Prostate gland (tissue), 2 donors: ENCODE measurements around the gene VPS13D. TPM values are rescaled to one million over a fixed set of nuclear protein-coding genes. Genes with fewer than 3 reads are reported as not detected.

Experiments
- DNase-seq: peaks from one replicate; pipeline ENCODE4 v3.0.0-alpha.2; 2019; ENCODE audit warnings: low spot score
- H3K27ac ChIP-seq, 2 donors: fragments of 200-600 bp; sonication (generic); 2 replicates each; pipeline ENCODE4 v1.5.1; 2017 to 2019
- H3K27me3 ChIP-seq: fragments of 200-600 bp; sonication (generic); replicated peaks from 2 replicates; pipeline ENCODE4 v1.5.1; 2019; ENCODE audit not compliant: insufficient read depth
- H3K36me3 ChIP-seq, 2 donors: fragments of 200-600 bp; sonication (generic); 1 replicate in 1 of 2; 2 replicates in 1 of 2; pipeline versions ENCODE4 v1.5.1 to v1.8.1; 2017 to 2019
- H3K4me1 ChIP-seq: fragments of 200-600 bp; sonication (generic); replicated peaks from 2 replicates; pipeline ENCODE4 v1.5.1; 2019
- H3K4me3 ChIP-seq, 2 donors: fragments of 200-600 bp; sonication (generic); 2 replicates each; pipeline ENCODE4 v1.5.1; 2017 to 2019
- H3K9me3 ChIP-seq: fragments of 200-600 bp; sonication (generic); 2 replicates; pipeline ENCODE4 v1.5.1; 2017
- POLR2A ChIP-seq: fragments of 450-650 bp; IDR thresholded peaks from one replicate; pipeline ENCODE4 v1.6.1; 2016; ENCODE audit warnings: antibody characterized with exemption, mild to moderate bottlenecking
- POLR2AphosphoS5 ChIP-seq: sonication (generic); formaldehyde crosslinking; IDR thresholded peaks from one replicate; pipeline ENCODE4 v1.6.1; 2017; ENCODE audit warnings: antibody characterized with exemption
- WGBS: methylation state at CpG from one replicate; pipeline ENCODE4 v1.1.5; 2018; 5-methylcytosine and 5-hydroxymethylcytosine counted together
- intact Hi-C: fragments of 100-400 bp; cut with DNase I; formaldehyde crosslinking; loops from one replicate; pipeline ENCODE4 v1.14.2; 2022
- total RNA-seq, 2 donors: library from RNA; depleted of rRNA; stranded (reverse); fragments of >200 nt; gene quantifications; one replicate each; pipeline ENCODE4 v1.1.0, GENCODE V29; 2016
- TF ChIP-seq, protein P1 (sequence below), 4 experiments: fragments of 200-600 bp in 2 of 4; fragments of 450-650 bp in 2 of 4; sonication (generic) in 2 of 4; IDR thresholded peaks; 1 replicate in 3 of 4; 2 replicates in 1 of 4; pipeline ENCODE4 v1.5.1; 2016 to 2019; ENCODE audit warnings: antibody characterized with exemption in 4 of 4, mild to moderate bottlenecking in 2 of 4, moderate library complexity in 2 of 4

The VPS13D gene
- total RNA-seq, 2 donors from 2014 or later: 60.7 to 80.8 TPM

DNA sequence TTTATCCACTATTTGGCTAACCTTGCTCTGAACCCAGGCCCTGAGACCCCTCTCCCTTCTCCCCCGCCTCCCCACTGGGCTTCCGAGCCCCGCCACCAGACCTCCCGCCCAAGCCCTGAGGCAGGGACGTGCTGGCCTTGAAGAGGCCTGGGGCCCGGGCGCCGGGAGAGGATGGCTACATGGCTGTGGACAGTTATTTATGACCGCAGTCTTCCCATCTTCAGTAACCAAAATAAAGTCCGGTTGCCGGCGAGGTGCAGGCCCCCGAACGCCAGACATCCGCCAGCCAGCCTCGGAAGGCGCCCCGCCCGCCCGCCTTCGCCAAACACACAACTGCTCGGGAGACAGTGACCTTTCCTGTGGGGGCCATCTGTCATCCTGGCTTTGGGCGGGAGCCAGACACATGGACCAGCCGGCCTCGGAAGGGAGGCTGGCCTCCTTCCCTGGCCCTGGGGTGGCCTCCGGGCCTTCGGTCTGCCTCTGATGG lies 319.2 kb downstream of the VPS13D start:
- TF ChIP-seq POLR2A: no peak
- Histone ChIP-seq H3K27ac (peak overlapping the region; percentile 72 to 74), H3K36me3 (no peaks in the 10 kb centered on the region), H3K4me1 (peaks cover 4% of the 10 kb centered on the region), H3K4me3 (no peak overlapping the region), H3K27me3 (no peaks in the 10 kb centered on the region), H3K9me3 (no peaks in the 10 kb centered on the region)
- WGBS: 53% methylated on average over 27 of the region's 27 CpGs
- DNase-seq: no peak
- intact Hi-C loops: no loop called here

DNA sequence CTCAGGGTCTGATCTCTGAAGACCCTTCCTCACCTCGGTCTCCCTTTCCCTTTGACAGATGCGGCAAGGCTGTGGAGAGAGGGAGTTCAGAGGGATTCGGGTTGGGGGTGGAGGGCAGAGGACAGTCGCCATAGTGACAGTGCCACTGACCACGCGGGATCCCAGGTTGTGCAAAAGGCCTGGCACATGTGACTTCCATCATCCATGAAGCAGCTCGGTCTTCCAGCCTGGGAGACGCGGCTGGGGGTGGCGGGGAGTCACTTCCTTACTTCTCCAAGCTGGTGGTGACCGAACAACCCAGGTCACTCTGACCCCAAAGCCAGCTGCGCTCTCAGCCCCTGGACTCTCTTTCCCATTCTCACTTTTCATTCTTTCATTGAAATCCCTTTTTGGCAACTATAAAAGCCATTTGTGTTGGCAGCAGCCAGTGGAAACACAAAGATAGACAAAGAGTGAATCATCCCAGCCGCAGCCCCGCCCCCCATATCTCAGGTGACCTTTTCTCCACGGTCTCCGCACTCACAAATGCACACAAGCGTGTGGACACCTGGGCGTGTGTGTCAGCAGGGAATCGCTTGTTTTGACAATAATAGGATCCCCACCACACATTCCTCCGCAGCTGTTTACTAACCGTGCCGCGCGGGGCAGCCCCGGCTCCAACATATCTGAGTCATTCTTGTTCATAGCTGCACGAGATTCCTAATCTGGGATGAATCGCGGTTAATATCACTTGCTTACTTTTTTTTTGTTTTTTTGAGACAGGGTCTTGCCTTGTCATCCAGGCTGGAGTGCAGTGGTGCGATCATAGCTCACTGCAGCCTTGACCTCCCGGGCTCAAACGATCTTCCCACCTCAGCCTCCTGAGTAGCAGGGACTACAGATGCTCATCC lies 319.9 kb downstream of the VPS13D start:
- DNase-seq: peak; percentile 83
- intact Hi-C loops: loop anchor here (5.0 kb wide), 1 partner anchor 48 kb away; no protein-coding TSS in a partner anchor
- WGBS: 18% methylated on average over 31 of the region's 31 CpGs
- Histone ChIP-seq H3K27me3 (no peaks in the 10 kb centered on the region), H3K4me3 (no peak overlapping the region), H3K4me1 (peaks cover 4% of the 10 kb centered on the region), H3K27ac (peak overlapping the region; percentile 72 to 74), H3K36me3 (no peaks in the 10 kb centered on the region), H3K9me3 (no peaks in the 10 kb centered on the region)
- TF ChIP-seq, protein P1, sequence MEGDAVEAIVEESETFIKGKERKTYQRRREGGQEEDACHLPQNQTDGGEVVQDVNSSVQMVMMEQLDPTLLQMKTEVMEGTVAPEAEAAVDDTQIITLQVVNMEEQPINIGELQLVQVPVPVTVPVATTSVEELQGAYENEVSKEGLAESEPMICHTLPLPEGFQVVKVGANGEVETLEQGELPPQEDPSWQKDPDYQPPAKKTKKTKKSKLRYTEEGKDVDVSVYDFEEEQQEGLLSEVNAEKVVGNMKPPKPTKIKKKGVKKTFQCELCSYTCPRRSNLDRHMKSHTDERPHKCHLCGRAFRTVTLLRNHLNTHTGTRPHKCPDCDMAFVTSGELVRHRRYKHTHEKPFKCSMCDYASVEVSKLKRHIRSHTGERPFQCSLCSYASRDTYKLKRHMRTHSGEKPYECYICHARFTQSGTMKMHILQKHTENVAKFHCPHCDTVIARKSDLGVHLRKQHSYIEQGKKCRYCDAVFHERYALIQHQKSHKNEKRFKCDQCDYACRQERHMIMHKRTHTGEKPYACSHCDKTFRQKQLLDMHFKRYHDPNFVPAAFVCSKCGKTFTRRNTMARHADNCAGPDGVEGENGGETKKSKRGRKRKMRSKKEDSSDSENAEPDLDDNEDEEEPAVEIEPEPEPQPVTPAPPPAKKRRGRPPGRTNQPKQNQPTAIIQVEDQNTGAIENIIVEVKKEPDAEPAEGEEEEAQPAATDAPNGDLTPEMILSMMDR (IDR thresholded peaks at IDR 0.05): no peak
- TF ChIP-seq POLR2AphosphoS5: peak; percentile 89

DNA sequence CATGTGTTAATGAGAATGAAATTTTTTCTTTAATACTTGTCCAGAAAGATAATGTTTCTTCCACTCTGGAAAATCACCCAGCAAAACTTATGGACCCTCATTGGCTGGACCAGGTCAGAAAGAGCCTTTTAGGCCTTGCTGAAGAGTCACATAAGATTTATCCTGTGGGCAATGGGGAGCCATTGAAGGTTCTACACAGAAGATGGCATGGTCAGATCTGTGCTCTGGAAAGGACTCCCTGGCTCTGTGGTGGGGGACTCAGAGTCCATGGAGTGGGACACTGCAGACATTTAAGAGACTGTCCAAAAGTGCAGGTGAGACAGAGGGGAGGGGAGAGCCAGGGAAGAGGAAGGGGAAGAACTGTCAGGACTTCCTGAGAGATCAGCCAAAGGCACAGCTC lies 321.8 kb downstream of the VPS13D start:
- Histone ChIP-seq H3K4me3 (no peak overlapping the region), H3K36me3 (no peaks in the 10 kb centered on the region), H3K27ac (peak overlapping the region; percentile 11 to 49), H3K4me1 (peaks cover 6% of the 10 kb centered on the region), H3K27me3 (no peaks in the 10 kb centered on the region), H3K9me3 (no peaks in the 10 kb centered on the region)
- no peak for TF ChIP-seq POLR2A
- intact Hi-C loops: loop anchor here (5.0 kb wide), 1 partner anchor 46 kb away; no protein-coding TSS in a partner anchor
- DNase-seq: no peak

DNA sequence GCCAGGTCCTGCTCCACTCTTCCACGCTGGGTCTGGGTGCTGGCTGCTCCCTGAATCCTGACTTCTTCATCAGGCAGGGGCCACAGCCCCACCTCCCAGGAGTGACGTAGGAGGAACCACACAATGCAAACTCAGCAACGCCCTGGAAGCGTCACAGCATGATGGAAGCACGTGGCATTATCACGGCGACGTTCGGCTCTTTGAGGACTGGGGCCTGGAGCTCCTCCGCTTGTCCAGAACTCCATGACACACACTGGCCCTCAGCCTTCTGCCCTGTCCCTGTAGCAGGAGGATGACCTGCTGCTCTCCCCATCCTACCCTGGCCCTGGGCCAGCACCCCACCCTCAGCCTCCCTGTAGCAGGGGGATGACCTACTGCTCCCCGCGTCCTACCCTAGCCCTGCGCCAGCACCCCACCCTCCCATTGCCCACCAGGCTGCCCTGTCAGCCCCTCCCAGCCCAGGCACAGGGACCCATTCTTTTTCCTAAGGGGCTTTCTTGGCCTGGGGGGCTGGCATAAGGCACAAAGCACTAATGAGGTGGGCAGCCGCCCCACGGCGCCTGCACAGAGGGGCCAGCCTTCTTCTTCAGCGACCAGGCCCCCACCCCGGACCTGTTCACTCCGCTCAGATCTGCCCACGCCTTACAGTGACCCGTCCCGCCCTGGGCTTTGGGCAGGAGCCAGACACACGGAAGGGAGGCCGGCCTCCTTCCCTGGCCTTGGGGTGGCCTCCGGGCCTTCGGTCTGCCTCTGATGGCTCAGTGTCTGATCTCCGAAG lies 322.5 kb downstream of the VPS13D start:
- H3K9me3 ChIP-seq: no peaks in the 10 kb centered on the region
- DNase-seq: no peak
- peaks cover 6% of the 10 kb centered on the region for H3K4me1 ChIP-seq
- WGBS: 92% methylated on average over 27 of the region's 27 CpGs
- TF ChIP-seq POLR2AphosphoS5 (no peak), POLR2A (no peak)
- TF ChIP-seq, protein P1 (IDR thresholded peaks at IDR 0.05): no peak
- no peaks in the 10 kb centered on the region for H3K27me3 ChIP-seq
- no peaks in the 10 kb centered on the region for H3K36me3 ChIP-seq
- no peak overlapping the region for H3K4me3 ChIP-seq
- intact Hi-C loops: loop anchor here (5.0 kb wide), 1 partner anchor 45 kb away; no protein-coding TSS in a partner anchor
- peak overlapping the region; percentile 49 to 51 for H3K27ac ChIP-seq

DNA sequence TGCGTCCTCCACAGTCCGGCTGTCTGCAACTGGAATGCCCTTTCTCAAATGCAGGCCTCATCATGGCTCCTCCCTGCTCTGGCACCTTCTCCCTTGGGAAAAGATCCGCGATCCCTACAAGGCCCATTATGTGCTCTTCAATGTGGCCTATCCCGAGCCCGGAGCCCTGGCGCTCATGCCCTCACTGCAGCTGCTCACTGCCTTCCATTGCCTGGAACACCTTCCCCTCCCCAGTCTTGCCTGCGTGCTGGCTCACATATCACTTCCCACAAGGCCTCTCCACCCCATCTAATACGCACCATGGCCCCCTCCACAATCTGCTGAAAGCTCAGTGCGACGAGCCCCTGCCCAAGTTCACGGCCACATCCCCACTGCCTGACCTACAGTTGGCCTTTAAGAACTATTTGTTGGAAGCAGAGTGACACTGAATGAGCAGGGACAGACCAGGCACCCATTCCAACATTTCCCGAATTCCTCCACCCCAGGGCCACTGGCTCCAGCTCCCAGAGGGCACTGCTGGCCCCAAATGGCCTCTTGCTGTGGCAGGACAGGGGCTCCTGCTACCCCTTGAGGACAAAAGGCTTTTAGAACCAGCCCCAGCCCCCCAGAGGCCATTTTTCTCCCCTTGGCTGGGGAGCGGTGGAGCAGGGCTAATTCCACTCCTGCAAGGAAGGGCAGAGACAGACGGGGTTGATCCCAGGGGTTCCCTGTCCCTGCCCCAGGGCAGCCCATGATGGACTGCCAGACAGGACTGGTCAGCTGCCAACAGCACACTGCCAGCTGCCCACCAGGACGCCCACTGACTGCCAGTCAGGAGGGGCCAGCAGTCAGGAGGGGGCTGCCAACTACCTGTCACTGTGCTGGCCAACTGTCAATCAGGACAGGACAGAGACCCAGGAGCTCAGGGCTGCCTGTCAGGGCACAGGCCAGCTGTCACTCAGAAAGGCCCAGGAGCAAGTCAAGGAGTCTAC lies 323.4 kb downstream of the VPS13D start:
- intact Hi-C loops: loop anchor here (5.0 kb wide), 1 partner anchor 44 kb away; no protein-coding TSS in a partner anchor
- 68% methylated on average over 16 of the region's 16 CpGs for WGBS
- no peaks in the 10 kb centered on the region for H3K36me3 ChIP-seq
- no peak for TF ChIP-seq POLR2AphosphoS5
- TF ChIP-seq, protein P1 (IDR thresholded peaks at IDR 0.05): no peak
- no peak for TF ChIP-seq POLR2A
- H3K4me3 ChIP-seq: no peak overlapping the region
- H3K4me1 ChIP-seq: peaks cover 6% of the 10 kb centered on the region
- no peaks in the 10 kb centered on the region for H3K27me3 ChIP-seq
- no peak for DNase-seq
- H3K9me3 ChIP-seq: no peaks in the 10 kb centered on the region
- peak overlapping the region; percentile 49 to 51 for H3K27ac ChIP-seq
